RKO (cell line): Measurements from ENCODE around the gene PTPN18.

ENCODE experiments used
- DNase-seq: peaks from one replicate; pipeline ENCODE4 v3.0.0-alpha.2; 2016; ENCODE audit warnings: low spot score

The PTPN18 gene

GRCh38 chr2:130339885-130340745 is 15.7 kb upstream of the PTPN18 start:
- no peak for DNase-seq

DNA sequence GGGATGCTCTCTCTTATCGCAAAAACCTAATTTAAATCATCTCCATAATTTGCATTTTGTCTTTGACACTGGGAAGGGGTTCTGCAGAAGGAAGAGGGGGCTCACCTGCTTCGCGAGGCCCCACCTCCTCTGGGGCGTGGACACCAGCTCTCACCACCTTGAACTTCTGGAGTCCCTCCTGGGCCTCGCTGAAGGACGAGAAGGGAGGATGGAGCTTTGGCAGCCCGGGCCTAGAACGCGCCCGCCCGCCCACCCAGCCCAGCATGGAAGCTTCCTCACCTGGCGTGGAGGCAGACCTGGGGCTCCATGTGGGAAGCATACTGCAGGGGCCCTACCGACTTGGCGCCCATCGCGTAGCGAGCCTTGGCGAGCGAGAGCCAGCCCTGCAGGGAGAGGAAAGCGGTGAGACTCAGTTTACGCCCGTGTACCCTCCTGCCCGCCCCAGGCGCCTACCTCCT is 14.3 kb upstream of the PTPN18 start:
- no peak for DNase-seq

- DNase-seq, result peak; percentile 96
Observed at GRCh38 chr2:130342020-130342532, 13.8 kb upstream of the PTPN18 start.

GRCh38 chr2:130342533-130343275 is 13.2 kb upstream of the PTPN18 start, which contains the start of gene IMP4:
TSS of gene IMP4 (plus strand) at chr2:130342897. CDS start at chr2:130342933, 36 bp downstream.
- peak; percentile 99 for DNase-seq

- no peak for DNase-seq
Observed at GRCh38 chr2:130344578-130344977, 11.3 kb upstream of the PTPN18 start.

DNA sequence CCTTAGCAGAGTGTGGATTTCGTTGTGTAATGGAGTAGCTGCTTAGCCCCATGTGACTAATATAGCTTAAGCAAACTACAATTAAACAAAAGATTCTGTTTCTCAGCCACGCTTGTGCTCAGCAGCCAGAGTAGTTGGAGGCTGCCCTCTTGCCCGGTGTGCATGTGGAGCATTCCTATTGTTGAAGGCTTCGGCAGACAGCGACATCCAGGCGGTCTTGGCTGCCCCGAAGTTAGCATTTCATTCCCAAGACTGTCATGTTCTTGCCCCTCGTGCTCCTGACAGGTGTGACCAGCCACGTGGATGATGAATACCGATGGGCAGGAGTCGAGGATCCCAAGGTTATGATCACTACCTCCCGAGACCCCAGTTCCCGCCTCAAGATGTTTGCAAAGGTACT is 10.8 kb upstream of the PTPN18 start:
- no peak for DNase-seq

DNA sequence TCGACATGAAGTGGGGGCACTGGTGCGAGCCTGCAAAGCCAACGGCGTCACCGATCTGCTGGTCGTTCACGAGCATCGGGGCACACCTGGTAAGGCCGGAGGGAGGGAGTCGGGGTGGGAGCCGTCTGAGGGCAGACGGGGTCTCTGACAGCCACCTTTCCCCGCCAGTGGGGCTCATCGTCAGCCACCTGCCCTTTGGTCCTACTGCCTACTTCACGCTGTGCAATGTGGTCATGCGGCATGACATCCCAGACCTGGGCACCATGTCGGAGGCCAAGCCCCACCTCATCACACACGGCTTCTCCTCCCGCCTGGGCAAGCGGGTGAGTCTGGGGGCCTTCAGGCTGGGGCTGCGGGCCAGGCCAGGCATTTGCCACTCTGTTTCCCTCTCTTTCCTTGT is 10.2 kb upstream of the PTPN18 start:
- DNase-seq, result no peak

DNA sequence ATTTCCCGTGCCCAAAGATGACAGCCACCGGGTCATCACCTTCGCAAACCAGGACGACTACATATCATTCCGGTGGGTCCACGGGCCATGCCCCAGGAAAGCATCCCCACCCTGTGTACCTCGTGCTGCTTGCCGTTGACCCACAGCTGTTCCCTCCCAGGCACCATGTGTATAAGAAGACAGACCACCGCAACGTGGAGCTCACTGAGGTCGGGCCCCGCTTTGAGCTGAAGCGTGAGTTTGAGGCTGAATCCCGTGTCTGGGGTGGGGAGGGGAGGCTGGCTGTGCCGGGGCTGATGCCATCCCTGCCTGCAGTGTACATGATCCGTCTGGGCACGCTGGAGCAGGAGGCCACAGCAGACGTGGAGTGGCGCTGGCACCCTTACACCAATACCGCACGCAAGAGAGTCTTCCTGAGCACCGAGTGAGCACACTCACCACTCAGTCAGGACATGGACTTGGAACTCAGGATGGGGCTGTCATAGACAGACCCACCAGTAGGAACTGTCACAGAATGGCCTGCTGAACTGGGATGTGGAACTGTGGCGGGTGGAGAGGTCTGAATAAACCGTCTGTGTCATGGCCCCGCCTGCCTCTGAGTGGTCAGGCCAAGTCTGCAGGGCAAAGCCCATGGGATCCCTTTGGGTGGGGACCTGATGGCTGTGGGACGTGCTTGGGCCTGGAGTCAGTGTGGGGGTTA is 9.7 kb upstream of the PTPN18 start:
- DNase-seq, result no peak

DNA sequence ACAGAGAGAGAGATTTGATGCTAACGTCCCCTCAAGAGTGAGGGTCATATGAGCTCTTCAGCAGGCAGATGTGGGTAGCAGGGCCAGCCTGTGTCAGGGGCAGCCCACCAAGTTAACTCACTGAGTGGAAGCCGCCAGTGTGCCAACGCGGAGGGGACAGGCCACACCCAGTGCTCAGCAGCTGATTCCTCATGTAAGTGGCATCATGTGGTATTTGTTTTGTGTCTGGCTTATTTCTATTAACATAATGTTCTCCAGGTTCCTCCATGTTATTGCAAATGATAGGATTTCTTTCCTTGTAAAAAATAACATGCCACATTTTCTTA is 9.2 kb upstream of the PTPN18 start:
- no peak for DNase-seq

DNA sequence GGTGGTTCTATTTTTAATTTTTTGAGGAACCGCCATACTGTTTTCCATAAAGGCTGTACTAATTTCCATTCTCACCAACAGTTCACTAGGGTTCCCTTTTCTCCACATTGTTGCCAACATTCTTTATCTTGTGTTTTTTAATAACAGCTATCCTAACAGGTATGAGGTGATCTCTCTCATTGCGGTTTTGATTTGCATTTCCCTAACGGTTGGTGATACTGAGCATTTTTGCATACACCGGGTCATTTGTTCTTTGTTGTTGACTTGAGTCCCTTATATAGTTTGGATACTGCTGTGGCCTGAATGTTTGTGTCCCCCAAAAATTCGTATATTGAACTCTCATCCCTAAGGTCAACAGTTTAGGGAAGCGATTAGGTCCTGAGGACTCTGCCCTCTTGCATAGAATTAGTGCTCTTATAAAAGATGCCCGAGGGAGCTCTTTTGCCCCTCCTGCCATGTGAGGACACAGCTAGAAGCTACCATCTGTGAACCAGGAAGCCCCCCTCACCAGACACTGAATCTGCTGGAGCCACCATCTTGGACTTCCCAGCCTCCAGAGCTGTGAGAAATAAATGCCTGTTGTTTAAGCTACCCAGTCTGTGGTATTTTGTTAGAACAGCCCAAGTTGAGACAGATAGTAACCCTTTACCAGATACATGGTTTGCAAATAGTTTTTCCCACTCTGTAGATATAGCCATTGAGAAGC is 8.5 kb upstream of the PTPN18 start:
- no peak for DNase-seq

DNA sequence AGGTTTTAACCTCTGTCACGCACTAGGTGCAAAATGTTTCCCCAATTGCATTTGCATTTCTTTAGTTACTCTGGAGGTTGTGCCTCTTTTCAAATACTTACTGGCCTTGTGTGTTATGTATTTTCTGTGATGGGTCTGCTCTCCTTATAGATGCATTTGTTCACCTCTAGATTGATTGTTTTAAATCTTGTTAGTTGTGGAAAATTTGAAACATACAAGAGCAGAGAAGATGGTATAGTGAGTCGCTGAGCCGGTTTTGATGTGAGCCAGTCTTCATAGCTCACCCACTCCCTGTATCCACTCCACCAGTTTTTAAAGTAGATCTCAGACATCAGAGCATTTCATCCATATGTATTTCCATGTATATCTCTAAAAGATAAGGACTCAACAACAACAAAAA is 6.7 kb upstream of the PTPN18 start:
- DNase-seq, result no peak

- DNase-seq, result no peak
Observed at GRCh38 chr2:130351711-130352110, 4.1 kb upstream of the PTPN18 start.

DNA sequence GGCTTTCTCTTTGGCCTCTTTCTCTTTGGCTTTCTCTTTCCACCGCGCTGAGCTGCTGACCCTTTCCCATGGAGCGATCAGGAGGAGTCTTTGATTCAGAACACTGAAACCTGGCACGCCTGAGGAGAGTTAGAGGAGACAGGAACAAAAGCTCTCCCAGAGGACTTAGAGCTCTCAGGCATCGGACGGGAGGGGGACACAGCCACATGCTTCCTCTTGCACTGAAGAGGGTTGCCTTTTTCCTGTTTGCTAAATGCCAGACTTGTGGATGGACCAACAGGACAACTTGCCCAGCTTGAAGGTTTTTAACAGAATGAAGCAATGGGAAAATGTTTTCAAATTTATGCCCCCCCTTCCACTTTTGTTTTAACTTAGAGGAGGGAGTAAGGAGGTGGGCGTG is 3.6 kb upstream of the PTPN18 start:
- DNase-seq, result no peak

GRCh38 chr2:130353291-130354138 is 2.3 kb upstream of the PTPN18 start:
- no peak for DNase-seq

DNA sequence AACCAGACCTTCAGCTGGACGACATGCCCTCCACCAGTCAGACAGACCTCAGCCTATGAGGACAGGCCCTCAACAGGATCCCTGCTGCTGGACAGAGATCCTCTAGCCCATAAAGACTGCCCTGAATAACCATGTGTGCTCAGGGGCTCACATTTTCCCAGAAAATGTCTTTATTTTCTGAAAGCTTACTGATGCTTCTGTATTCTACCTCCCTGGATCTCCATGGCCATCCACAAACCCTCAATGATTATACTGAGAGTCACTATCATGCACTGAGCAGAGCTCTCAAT is 1.8 kb upstream of the PTPN18 start:
- no peak for DNase-seq

DNA sequence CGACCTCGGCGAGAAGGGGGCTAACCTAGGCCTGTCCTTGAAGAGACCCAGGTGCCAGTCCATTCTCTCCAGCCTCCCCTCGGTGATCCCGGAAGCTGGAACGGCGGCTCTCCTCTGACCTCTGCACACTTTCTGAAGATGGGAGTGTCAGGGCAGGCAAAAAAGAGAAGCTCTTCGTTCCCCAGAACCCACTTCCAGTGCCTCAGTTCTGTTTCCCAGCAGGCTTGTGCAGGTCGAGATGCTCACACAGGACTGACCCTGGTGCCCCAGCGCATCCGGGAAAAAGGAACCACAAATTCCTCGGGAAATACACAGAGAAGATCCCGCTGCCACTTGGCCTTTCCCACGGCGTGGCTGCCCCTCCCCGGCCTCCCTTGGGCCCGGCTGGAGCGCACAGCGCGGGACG is 681 bp upstream of the PTPN18 start:
- peak; percentile 43 for DNase-seq

DNA sequence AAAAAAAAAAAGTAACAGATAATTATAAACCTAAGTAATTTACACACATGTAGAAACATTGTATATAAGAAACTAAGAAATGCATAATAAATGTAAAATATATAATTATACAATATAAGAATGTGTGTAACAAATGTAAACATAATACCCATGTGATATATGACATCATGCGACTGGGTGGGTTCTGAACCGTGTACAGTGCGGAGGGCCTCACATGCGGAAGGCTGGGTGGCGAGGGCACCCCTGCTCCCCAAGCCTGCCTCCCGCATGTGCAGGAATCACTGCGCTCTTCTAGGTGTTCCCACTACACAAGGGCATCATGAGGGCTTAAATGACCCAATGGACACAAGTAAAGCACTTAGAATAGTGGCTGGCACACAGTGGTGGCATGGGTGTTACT is 2.0 kb downstream of the PTPN18 start:
- DNase-seq, result no peak

DNA sequence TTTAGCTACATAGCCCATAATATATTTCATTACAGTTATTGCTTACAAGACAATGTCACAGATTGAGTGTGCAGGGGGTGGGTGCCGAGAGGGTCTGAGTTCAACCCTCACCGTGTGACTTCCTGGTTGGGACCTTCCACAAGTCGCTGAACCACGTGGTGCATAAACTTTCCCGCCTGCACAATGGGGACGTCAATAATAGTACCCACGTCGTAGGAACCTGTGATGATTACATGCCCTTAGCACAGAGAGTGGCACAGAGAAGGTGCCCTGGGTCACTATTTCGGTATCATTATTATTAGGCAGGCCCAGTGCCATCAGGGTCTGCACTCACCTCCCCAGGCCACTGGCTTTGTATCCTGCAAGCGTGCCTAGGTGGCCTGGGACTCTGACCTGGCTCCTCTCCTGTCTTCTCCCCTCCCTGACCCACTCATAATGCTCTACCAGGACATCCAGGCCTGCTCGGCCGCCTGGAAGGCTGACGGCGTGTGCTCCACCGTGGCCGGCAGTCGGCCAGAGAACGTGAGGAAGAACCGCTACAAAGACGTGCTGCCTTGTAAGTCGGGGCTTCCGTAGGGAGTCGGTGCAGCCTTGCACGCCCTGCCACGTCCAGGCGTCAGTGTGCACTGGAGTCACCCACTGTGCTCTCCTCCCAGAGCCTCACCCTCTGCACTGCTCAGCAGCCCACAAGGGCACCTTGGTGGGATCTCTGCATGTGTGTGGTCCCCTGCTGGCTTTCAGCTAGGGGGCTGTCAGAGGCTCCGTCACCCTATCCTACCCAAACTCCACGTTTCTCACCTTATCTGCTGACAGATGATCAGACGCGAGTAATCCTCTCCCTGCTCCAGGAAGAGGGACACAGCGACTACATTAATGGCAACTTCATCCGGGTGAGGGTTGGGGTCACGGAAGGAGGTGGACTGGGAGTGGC is 2.8 kb downstream of the PTPN18 start:
- DNase-seq, result no peak

DNA sequence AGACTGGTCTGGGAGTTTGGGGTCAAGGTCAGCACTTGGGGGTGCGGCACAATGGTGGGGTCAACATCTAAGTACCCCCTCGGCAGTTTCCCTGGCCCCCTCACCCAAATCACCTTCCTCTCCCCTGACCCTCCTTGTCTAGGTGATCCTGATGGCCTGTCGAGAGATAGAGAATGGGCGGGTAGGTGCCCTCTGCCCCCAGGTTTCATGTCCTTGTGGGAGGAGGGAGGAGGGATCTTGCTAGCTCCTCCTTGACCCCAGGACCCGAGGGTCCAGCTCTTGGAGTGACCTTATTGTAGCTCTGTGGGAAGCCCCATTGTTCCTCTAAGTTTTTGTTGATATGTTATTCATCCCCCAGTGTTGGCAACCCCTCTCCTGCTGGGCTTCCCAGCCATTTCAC is 3.6 kb downstream of the PTPN18 start:
- DNase-seq, result no peak

- DNase-seq, result no peak
Observed at GRCh38 chr2:130363479-130363878, 7.6 kb downstream of the PTPN18 start.
